Panc1 (cell line): ENCODE results near the gene HINFP. TPM values are rescaled to one million over a fixed set of nuclear protein-coding genes. Genes with fewer than 3 reads are reported as not detected.
A peak's percentile ranks its signal among the peaks of the same experiment; 100 is the strongest.

Experiments
- ATAC-seq: fragments of 200-7000 bp; cut with Tn5 transposase; 2 replicates; pipeline ENCODE4 v1.9.1; 2020; ENCODE audit warnings: mild to moderate bottlenecking, moderate library complexity
- BruUV-seq: library from RNA; stranded (reverse); fragments of 400-500 nt; replicated peaks from 2 replicates; lab custom pipeline; 2021; lab: Mats Ljungman, UMichigan
- CTCF ChIA-PET: fragments of 300-600 bp; sonication (Branson Sonifier 250); formaldehyde crosslinking; loops from one replicate; lab custom pipeline; 2022; ENCODE audit warnings: antibody characterized with exemption; lab: Charles Lee
- POLR2A ChIA-PET: fragments of 300-600 bp; sonication (Branson Sonifier 250); formaldehyde crosslinking; loops from one replicate; lab custom pipeline; 2022; ENCODE audit warnings: antibody characterized with exemption; lab: Charles Lee
- DNase-seq: peaks from one replicate; pipeline ENCODE4 v3.0.0-alpha.2; 2010; ENCODE audit warnings: low read depth, low spot score
- H3K27ac ChIP-seq: 2 replicates; pipeline ENCODE4 v1.5.1; 2011; ENCODE audit warnings: mild to moderate bottlenecking, low read length, inconsistent platforms
- H3K27me3 ChIP-seq: fragments of 200-500 bp; sonication (Bioruptor generic); 2 replicates; pipeline ENCODE4 v1.6.0; 2014; ENCODE audit warnings: low read length, inconsistent platforms; ENCODE audit not compliant: control insufficient read depth, insufficient read depth
- H3K36me3 ChIP-seq: fragments of 200-500 bp; sonication (Bioruptor generic); 2 replicates; pipeline ENCODE4 v1.5.1; 2014; ENCODE audit warnings: inconsistent platforms, mild to moderate bottlenecking, low read length, moderate library complexity; ENCODE audit not compliant: control insufficient read depth, insufficient read depth
- H3K4me1 ChIP-seq: 2 replicates; pipeline ENCODE4 v1.5.1; 2011; ENCODE audit warnings: inconsistent platforms, mild to moderate bottlenecking, low read length, moderate library complexity; ENCODE audit not compliant: control insufficient read depth, insufficient read depth
- H3K4me3 ChIP-seq, 2 experiments: 2 replicates each; pipeline ENCODE4 v1.5.1; 2011 to 2012; ENCODE audit warnings: low read depth in 2 of 2, low read length in 2 of 2, mild to moderate bottlenecking in 2 of 2, inconsistent platforms in 1 of 2, moderate library complexity in 1 of 2
- H3K9me3 ChIP-seq: fragments of 200-500 bp; sonication (Bioruptor generic); 2 replicates; pipeline ENCODE4 v1.5.1; 2014; ENCODE audit warnings: low read depth, mild to moderate bottlenecking, inconsistent platforms, low read length, moderate library complexity; ENCODE audit not compliant: control insufficient read depth, insufficient read depth
- POLR2AphosphoS5 ChIP-seq: IDR thresholded peaks from 2 replicates; pipeline ENCODE4 v1.6.1; 2012; ENCODE audit warnings: mild to moderate bottlenecking, low read depth, low read length, moderate library complexity
- SIN3A ChIP-seq: IDR thresholded peaks from 2 replicates; pipeline ENCODE4 v1.6.1; 2012; ENCODE audit warnings: low read depth, mild to moderate bottlenecking, low read length, moderate library complexity, borderline replicate concordance; ENCODE audit not compliant: insufficient read depth
- TCF7L2 ChIP-seq: IDR thresholded peaks from 2 replicates; pipeline ENCODE4 v1.6.1; 2011; ENCODE audit warnings: mild to moderate bottlenecking, low read depth, low read length, inconsistent platforms
- in situ Hi-C: cut with HindIII; loops from 2 replicates; pipeline ENCODE4 v1.10.0; 2016; ENCODE audit warnings: low sequenced_read_pairs, low pct_unique_long_range_greater_than_20kb
- intact Hi-C: fragments of 100-400 bp; cut with micrococcal nuclease; formaldehyde crosslinking; loops from one replicate; pipeline ENCODE4 v1.10.0; 2022; ENCODE audit not compliant: unreplicated experiment
- total RNA-seq: library from RNA; stranded (reverse); gene quantifications from one replicate; pipeline ENCODE4 v1.2.1, GENCODE V29; 2021; ENCODE audit not compliant: unreplicated experiment
- TF ChIP-seq, protein P1 (sequence below), 2 experiments: IDR thresholded peaks; 2 replicates each; pipeline ENCODE4 v1.6.1; 2011 to 2012; ENCODE audit warnings: low read depth in 2 of 2, control low read depth in 1 of 2, low read length in 1 of 2, mild to moderate bottlenecking in 1 of 2, moderate library complexity in 1 of 2; ENCODE audit not compliant: insufficient read depth in 1 of 2
- TF ChIP-seq, protein P2 (sequence below): fragments of 450-650 bp; IDR thresholded peaks from 2 replicates; pipeline ENCODE4 v1.5.1; 2017; ENCODE audit warnings: mild to moderate bottlenecking

HINFP gene
- total RNA-seq, 1 experiment from 2014 or later = 52.7 TPM

DNA sequence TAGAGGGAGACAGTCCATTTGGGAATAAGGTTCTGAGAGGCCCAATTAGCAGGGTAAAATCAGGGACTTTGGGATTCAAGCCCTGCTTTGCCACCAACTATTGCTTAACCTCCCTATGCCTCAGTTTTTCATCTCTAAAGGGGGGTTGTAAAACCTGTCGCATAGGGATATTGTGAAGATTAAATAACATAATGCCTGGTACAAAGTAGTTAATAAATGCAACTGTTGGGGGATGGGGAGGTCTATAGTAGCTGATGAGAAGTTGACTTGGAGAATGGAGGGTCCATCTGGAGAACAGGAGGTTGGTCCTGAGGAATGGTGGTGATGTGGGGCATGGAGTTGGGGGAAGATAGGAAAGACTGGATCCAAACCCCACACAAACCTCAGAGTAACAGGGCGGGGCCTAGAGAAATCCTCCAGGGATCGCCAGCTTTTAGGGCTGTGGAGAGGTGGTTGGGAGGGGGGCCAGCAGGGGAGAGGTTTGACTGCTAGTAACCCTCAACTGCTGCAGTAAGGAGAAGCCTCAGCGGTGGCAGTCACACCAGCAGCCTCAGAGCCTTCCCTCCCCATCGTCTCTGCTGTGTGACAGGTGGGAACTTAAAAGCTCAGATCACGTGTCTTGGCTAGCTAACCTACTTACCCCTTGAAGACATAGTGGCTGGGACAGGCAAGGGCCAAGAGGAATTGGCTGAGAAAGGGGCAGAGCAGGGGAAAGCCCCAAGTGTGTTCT is 26.4 kb downstream of the HINFP start:
- Histone ChIP-seq H3K27me3 (no peaks in the 10 kb centered on the region), H3K27ac (no peak overlapping the region), H3K36me3 (no peaks in the 10 kb centered on the region), H3K4me3 (no peak overlapping the region), H3K4me1 (peaks cover 5% of the 10 kb centered on the region; the same call in 1 of the 2 replicates), H3K9me3 (no peaks in the 10 kb centered on the region)
- ATAC-seq (no peak; the same call in 1 of the 2 replicates), DNase-seq (no peak)
- CTCF ChIA-PET = no interaction called here
- no TSS peak for BruUV-seq
- in situ Hi-C loops (no loop called here), intact Hi-C loops (loop anchor here (5.0 kb wide), 1 partner anchor 175 kb away; no protein-coding TSS in a partner anchor)
- no peak for TF ChIP-seq POLR2AphosphoS5
- TF ChIP-seq, protein P1, sequence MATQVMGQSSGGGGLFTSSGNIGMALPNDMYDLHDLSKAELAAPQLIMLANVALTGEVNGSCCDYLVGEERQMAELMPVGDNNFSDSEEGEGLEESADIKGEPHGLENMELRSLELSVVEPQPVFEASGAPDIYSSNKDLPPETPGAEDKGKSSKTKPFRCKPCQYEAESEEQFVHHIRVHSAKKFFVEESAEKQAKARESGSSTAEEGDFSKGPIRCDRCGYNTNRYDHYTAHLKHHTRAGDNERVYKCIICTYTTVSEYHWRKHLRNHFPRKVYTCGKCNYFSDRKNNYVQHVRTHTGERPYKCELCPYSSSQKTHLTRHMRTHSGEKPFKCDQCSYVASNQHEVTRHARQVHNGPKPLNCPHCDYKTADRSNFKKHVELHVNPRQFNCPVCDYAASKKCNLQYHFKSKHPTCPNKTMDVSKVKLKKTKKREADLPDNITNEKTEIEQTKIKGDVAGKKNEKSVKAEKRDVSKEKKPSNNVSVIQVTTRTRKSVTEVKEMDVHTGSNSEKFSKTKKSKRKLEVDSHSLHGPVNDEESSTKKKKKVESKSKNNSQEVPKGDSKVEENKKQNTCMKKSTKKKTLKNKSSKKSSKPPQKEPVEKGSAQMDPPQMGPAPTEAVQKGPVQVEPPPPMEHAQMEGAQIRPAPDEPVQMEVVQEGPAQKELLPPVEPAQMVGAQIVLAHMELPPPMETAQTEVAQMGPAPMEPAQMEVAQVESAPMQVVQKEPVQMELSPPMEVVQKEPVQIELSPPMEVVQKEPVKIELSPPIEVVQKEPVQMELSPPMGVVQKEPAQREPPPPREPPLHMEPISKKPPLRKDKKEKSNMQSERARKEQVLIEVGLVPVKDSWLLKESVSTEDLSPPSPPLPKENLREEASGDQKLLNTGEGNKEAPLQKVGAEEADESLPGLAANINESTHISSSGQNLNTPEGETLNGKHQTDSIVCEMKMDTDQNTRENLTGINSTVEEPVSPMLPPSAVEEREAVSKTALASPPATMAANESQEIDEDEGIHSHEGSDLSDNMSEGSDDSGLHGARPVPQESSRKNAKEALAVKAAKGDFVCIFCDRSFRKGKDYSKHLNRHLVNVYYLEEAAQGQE (IDR thresholded peaks at IDR 0.05; ENCODE audit: insufficient read depth in 1 of 2, low read depth in 2 of 2, low read length in 1 of 2) = no peak
- TF ChIP-seq, protein P2, sequence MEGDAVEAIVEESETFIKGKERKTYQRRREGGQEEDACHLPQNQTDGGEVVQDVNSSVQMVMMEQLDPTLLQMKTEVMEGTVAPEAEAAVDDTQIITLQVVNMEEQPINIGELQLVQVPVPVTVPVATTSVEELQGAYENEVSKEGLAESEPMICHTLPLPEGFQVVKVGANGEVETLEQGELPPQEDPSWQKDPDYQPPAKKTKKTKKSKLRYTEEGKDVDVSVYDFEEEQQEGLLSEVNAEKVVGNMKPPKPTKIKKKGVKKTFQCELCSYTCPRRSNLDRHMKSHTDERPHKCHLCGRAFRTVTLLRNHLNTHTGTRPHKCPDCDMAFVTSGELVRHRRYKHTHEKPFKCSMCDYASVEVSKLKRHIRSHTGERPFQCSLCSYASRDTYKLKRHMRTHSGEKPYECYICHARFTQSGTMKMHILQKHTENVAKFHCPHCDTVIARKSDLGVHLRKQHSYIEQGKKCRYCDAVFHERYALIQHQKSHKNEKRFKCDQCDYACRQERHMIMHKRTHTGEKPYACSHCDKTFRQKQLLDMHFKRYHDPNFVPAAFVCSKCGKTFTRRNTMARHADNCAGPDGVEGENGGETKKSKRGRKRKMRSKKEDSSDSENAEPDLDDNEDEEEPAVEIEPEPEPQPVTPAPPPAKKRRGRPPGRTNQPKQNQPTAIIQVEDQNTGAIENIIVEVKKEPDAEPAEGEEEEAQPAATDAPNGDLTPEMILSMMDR = no peak
- no peak for TF ChIP-seq TCF7L2
- no peak for TF ChIP-seq SIN3A
- POLR2A ChIA-PET = interaction anchor here (0.7 kb wide), 1 partner anchor 20 kb away, joined by 3 read pairs; no protein-coding TSS in a partner anchor

- intact Hi-C loops (loop anchor here (5.0 kb wide), 1 partner anchor 174 kb away; no protein-coding TSS in a partner anchor), in situ Hi-C loops (no loop called here)
- DNase-seq (no peak), ATAC-seq (no peak)
- CTCF ChIA-PET = interaction anchor here (0.6 to 1.0 kb wide), 2 partner anchors 39 to 46 kb away, joined by 3 read pairs; no protein-coding TSS in a partner anchor
- H3K27me3 ChIP-seq = no peaks in the 10 kb centered on the region
- H3K36me3 ChIP-seq = no peaks in the 10 kb centered on the region
- H3K4me1 ChIP-seq = peaks cover 5% of the 10 kb centered on the region; the same call in 1 of the 2 replicates
- no peak for TF ChIP-seq SIN3A
- TF ChIP-seq TCF7L2 = no peak
- no peak for TF ChIP-seq POLR2AphosphoS5
- no TSS peak for BruUV-seq
- H3K4me3 ChIP-seq = peak overlapping the region; percentile 63 to 64
- H3K27ac ChIP-seq = peak overlapping the region; percentile 44; the same call in 1 of the 2 replicates
- POLR2A ChIA-PET = interaction anchor here (0.6 kb wide), 1 partner anchor 23 kb away, joined by 6 read pairs; no protein-coding TSS in a partner anchor
- H3K9me3 ChIP-seq = no peaks in the 10 kb centered on the region
Observed at GRCh38 chr11:119148720-119149017, 27.3 kb downstream of the HINFP start.
